Activated CD8-positive, alpha-beta T cell treated with anti-CD3 and anti-CD28 coated beads for 36 hours (primary cell): ENCODE data around the gene GTF2IRD1. TPM values are rescaled to one million over a fixed set of nuclear protein-coding genes. Genes with fewer than 3 reads are reported as not detected.

Experiments used
- ATAC-seq: fragments of 200-7000 bp; cut with Tn5 transposase; one replicate; pipeline ENCODE4 v1.10.0; 2021; ENCODE audit warnings: mild to moderate bottlenecking, moderate library complexity
- CTCF ChIA-PET: fragments of 350-600 bp; sonication (Branson Sonifier 250); formaldehyde crosslinking; loops from one replicate; lab custom pipeline; 2021; ENCODE audit warnings: antibody characterized with exemption; lab: Charles Lee
- POLR2A ChIA-PET: fragments of 350-600 bp; sonication (Branson Sonifier 250); formaldehyde crosslinking; loops from one replicate; lab custom pipeline; 2021; ENCODE audit warnings: antibody characterized with exemption; lab: Charles Lee
- DNase-seq: peaks from one replicate; pipeline ENCODE4 v3.0.0-alpha.2; 2020
- H3K27ac Mint-ChIP-seq: one replicate; pipeline ENCODE4 v1.8.0; 2021; ENCODE audit warnings: mild to moderate bottlenecking, mixed read lengths
- H3K27me3 Mint-ChIP-seq: one replicate; pipeline ENCODE4 v1.8.0; 2021; ENCODE audit warnings: mixed read lengths
- H3K36me3 Mint-ChIP-seq: one replicate; pipeline ENCODE4 v1.8.0; 2021; ENCODE audit warnings: low read depth, mixed read lengths
- H3K4me1 Mint-ChIP-seq: one replicate; pipeline ENCODE4 v1.8.0; 2021; ENCODE audit warnings: low read depth, mixed read lengths
- H3K4me3 Mint-ChIP-seq: one replicate; pipeline ENCODE4 v1.8.0; 2021; ENCODE audit warnings: mild to moderate bottlenecking, moderate library complexity, mixed read lengths
- H3K9me3 Mint-ChIP-seq: one replicate; pipeline ENCODE4 v1.8.0; 2021; ENCODE audit warnings: mixed read lengths
- CTCF ChIP-seq: fragments of 200-600 bp; IDR thresholded peaks from one replicate; pipeline ENCODE4 v1.8.0; 2022; ENCODE audit warnings: antibody characterized with exemption, mild to moderate bottlenecking
- intact Hi-C: fragments of 100-400 bp; cut with micrococcal nuclease; formaldehyde crosslinking; loops from one replicate; pipeline ENCODE4 v1.10.0; 2022
- total RNA-seq, 2 experiments: library from RNA; stranded (reverse); gene quantifications; one replicate each; pipeline ENCODE4 v1.2.3, GENCODE V29; 2021

Gene GTF2IRD1
- total RNA-seq, 2 experiments from 2014 or later = 1.2 to 1.4 TPM

- H3K9me3 Mint-ChIP-seq = no peaks in the 10 kb centered on the region
- H3K27me3 Mint-ChIP-seq = peaks cover 13% of the 10 kb centered on the region
- no peaks in the 10 kb centered on the region for H3K4me1 Mint-ChIP-seq
- CTCF ChIA-PET = no interaction called here
- H3K27ac Mint-ChIP-seq = no peak overlapping the region
- H3K36me3 Mint-ChIP-seq = no peaks in the 10 kb centered on the region
- ATAC-seq (no peak), DNase-seq (no peak)
- no peak overlapping the region for H3K4me3 Mint-ChIP-seq
- POLR2A ChIA-PET = no interaction called here
- no peak for TF ChIP-seq CTCF
- intact Hi-C loops = no loop called here
Measured at GRCh38 chr7:74479066-74479781, 25.5 kb downstream of the GTF2IRD1 start.

GRCh38 chr7:74479961-74480829 is 26.5 kb downstream of the GTF2IRD1 start:
- no peak for TF ChIP-seq CTCF
- POLR2A ChIA-PET = no interaction called here
- CTCF ChIA-PET = no interaction called here
- H3K27ac Mint-ChIP-seq = no peak overlapping the region
- no peaks in the 10 kb centered on the region for H3K4me1 Mint-ChIP-seq
- DNase-seq (peak; percentile 9), ATAC-seq (no peak)
- intact Hi-C loops = no loop called here
- H3K27me3 Mint-ChIP-seq = peaks cover 13% of the 10 kb centered on the region
- H3K9me3 Mint-ChIP-seq = no peaks in the 10 kb centered on the region
- no peak overlapping the region for H3K4me3 Mint-ChIP-seq
- no peaks in the 10 kb centered on the region for H3K36me3 Mint-ChIP-seq

- TF ChIP-seq CTCF = no peak
- DNase-seq = no peak
- no peak overlapping the region for H3K27ac Mint-ChIP-seq
- no peaks in the 10 kb centered on the region for H3K36me3 Mint-ChIP-seq
- ChIA-PET CTCF (no interaction called here), POLR2A (no interaction called here)
- no peaks in the 10 kb centered on the region for H3K9me3 Mint-ChIP-seq
- no peaks in the 10 kb centered on the region for H3K4me1 Mint-ChIP-seq
- peaks cover 13% of the 10 kb centered on the region for H3K27me3 Mint-ChIP-seq
- no peak overlapping the region for H3K4me3 Mint-ChIP-seq
- intact Hi-C loops = no loop called here
- no peak for ATAC-seq
Measured at GRCh38 chr7:74480861-74481417, 27.2 kb downstream of the GTF2IRD1 start.

- intact Hi-C loops = no loop called here
- DNase-seq (no peak), ATAC-seq (no peak)
- peaks cover 13% of the 10 kb centered on the region for H3K27me3 Mint-ChIP-seq
- H3K36me3 Mint-ChIP-seq = no peaks in the 10 kb centered on the region
- H3K4me1 Mint-ChIP-seq = no peaks in the 10 kb centered on the region
- no peaks in the 10 kb centered on the region for H3K9me3 Mint-ChIP-seq
- no peak overlapping the region for H3K27ac Mint-ChIP-seq
- ChIA-PET CTCF (interaction anchor here (0.8 kb wide), 1 partner anchor 45 kb away, joined by 3 read pairs; no protein-coding TSS in a partner anchor), POLR2A (no interaction called here)
- no peak for TF ChIP-seq CTCF
- no peak overlapping the region for H3K4me3 Mint-ChIP-seq
Measured at GRCh38 chr7:74481458-74482196, 27.9 kb downstream of the GTF2IRD1 start.
